ENCODE measurements around the gene MYL6B.

GRCh38 chr12:56134897-56135296 lies 17.5 kb upstream of the MYL6B start:
- no peak for TF ChIP-seq CTCF (IDR thresholded peaks at IDR 0.05)
- TF ChIP-seq POLR2AphosphoS5 (IDR thresholded peaks at IDR 0.05) = no peak

Data from breast epithelium (tissue), 3 donors.